ENCODE measurements around the gene PRR23E.

GRCh38 chr3:127172781-127173515, 20.0 kb upstream of the PRR23E start:
- TF ChIP-seq GATA3 (IDR thresholded peaks at IDR 0.05; ENCODE audit: low read depth, low read length) (no peak; the same call in 1 of the 2 replicates), GATA2 (IDR thresholded peaks at IDR 0.05; ENCODE audit: low read depth, low read length) (peak; percentile 98)

All from SH-SY5Y (cell line).